Loucy (cell line): ENCODE measurements around the gene MRPS2.

Source experiments
- EZH2phosphoT487 ChIP-seq: fragments of 200-600 bp; IDR thresholded peaks from 2 replicates; pipeline ENCODE4 v1.6.1; 2018; ENCODE audit warnings: antibody characterized with exemption, mild to moderate bottlenecking, moderate library complexity, borderline replicate concordance
- TF ChIP-seq, protein P1 (sequence below): fragments of 200-600 bp; sonication (generic); conservative IDR thresholded peaks from 2 replicates; pipeline ENCODE4 v1.5.1; 2014; ENCODE audit warnings: mild to moderate bottlenecking, antibody characterized with exemption, low read length

GRCh38 chr9:135499326-135500070 is 984 bp upstream of the MRPS2 start:
- TF ChIP-seq, protein P1, sequence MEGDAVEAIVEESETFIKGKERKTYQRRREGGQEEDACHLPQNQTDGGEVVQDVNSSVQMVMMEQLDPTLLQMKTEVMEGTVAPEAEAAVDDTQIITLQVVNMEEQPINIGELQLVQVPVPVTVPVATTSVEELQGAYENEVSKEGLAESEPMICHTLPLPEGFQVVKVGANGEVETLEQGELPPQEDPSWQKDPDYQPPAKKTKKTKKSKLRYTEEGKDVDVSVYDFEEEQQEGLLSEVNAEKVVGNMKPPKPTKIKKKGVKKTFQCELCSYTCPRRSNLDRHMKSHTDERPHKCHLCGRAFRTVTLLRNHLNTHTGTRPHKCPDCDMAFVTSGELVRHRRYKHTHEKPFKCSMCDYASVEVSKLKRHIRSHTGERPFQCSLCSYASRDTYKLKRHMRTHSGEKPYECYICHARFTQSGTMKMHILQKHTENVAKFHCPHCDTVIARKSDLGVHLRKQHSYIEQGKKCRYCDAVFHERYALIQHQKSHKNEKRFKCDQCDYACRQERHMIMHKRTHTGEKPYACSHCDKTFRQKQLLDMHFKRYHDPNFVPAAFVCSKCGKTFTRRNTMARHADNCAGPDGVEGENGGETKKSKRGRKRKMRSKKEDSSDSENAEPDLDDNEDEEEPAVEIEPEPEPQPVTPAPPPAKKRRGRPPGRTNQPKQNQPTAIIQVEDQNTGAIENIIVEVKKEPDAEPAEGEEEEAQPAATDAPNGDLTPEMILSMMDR = no peak; the same call in 1 of the 2 replicates
- no peak for TF ChIP-seq EZH2phosphoT487
